IMR-90 (cell line): ENCODE results near the gene AIRE. TPM values are rescaled to one million over a fixed set of nuclear protein-coding genes. Genes with fewer than 3 reads are reported as not detected.

Experiments used
- ATAC-seq: fragments of 200-7000 bp; cut with Tn5 transposase; 2 replicates; pipeline ENCODE4 v1.9.1; 2020; ENCODE audit warnings: low read depth, mild to moderate bottlenecking, moderate library complexity
- BruUV-seq: library from RNA; stranded (reverse); fragments of 400-500 nt; replicated peaks from 2 replicates; lab custom pipeline; 2021; lab: Mats Ljungman, UMichigan
- CTCF ChIA-PET: fragments of 300-600 bp; formaldehyde crosslinking; extraction: SDS; loops from one replicate; lab custom pipeline; 2021; ENCODE audit warnings: antibody characterized with exemption; lab: Yijun Ruan, JAX
- POLR2A ChIA-PET: fragments of 300-600 bp; sonication (Branson Sonifier 250); formaldehyde crosslinking; loops from one replicate; lab custom pipeline; 2022; ENCODE audit warnings: antibody characterized with exemption; ENCODE audit not compliant: unreplicated experiment; lab: Charles Lee
- DNase-seq: peaks from one replicate; pipeline ENCODE4 v3.0.0; 2013
- H2AFZ ChIP-seq: replicated peaks from 2 replicates; pipeline ENCODE3; 2013; ENCODE audit warnings: low read length, mild to moderate bottlenecking; ENCODE audit not compliant: poor library complexity
- H2AK5ac ChIP-seq: 2 replicates; pipeline ENCODE4 v1.6.1; 2013; ENCODE audit warnings: low read depth, low read length, inconsistent platforms
- H2AK9ac ChIP-seq: replicated peaks from 2 replicates; pipeline ENCODE3; 2013; ENCODE audit warnings: mild to moderate bottlenecking, low read depth, low read length, moderate library complexity; ENCODE audit not compliant: poor library complexity
- H2BK120ac ChIP-seq: 2 replicates; pipeline ENCODE4 v1.6.1; 2013; ENCODE audit warnings: low read depth, low read length, inconsistent platforms
- H2BK15ac ChIP-seq: 3 replicates; pipeline ENCODE4 v1.6.1; 2013; ENCODE audit warnings: low read depth, low read length, inconsistent platforms
- H2BK20ac ChIP-seq: 2 replicates; pipeline ENCODE4 v1.6.1; 2013; ENCODE audit warnings: low read depth, mild to moderate bottlenecking, inconsistent platforms, low read length, moderate library complexity
- H2BK5ac ChIP-seq: 2 replicates; pipeline ENCODE4 v1.6.1; 2013; ENCODE audit warnings: mild to moderate bottlenecking, low read depth, low read length, inconsistent platforms; ENCODE audit not compliant: poor library complexity, severe bottlenecking
- H3K14ac ChIP-seq: replicated peaks from 2 replicates; pipeline ENCODE4 v1.6.1; 2013; ENCODE audit warnings: low read depth, low read length, inconsistent platforms
- H3K18ac ChIP-seq: 2 replicates; pipeline ENCODE4 v1.6.1; 2013; ENCODE audit warnings: low read depth, low read length, control low read depth
- H3K23ac ChIP-seq: 2 replicates; pipeline ENCODE4 v1.6.1; 2013; ENCODE audit warnings: low read depth, low read length, inconsistent platforms
- H3K27ac ChIP-seq: 2 replicates; pipeline ENCODE4 v1.5.1; 2013; ENCODE audit warnings: mild to moderate bottlenecking, control low read depth, low read length; ENCODE audit not compliant: insufficient read depth
- H3K27me3 ChIP-seq: 2 replicates; pipeline ENCODE4 v1.6.1; 2013; ENCODE audit warnings: low read length; ENCODE audit not compliant: control insufficient read depth, insufficient read depth
- H3K36me3 ChIP-seq: 2 replicates; pipeline ENCODE4 v1.6.1; 2013; ENCODE audit warnings: low read length, mixed read lengths; ENCODE audit not compliant: control insufficient read depth, insufficient read depth
- H3K4ac ChIP-seq: 2 replicates; pipeline ENCODE4 v1.6.1; 2013; ENCODE audit warnings: low read depth, low read length, inconsistent platforms
- H3K4me1 ChIP-seq: 2 replicates; pipeline ENCODE4 v1.6.1; 2013; ENCODE audit warnings: low read length, mixed read lengths; ENCODE audit not compliant: control insufficient read depth, insufficient read depth
- H3K4me2 ChIP-seq: 2 replicates; pipeline ENCODE4 v1.6.1; 2013; ENCODE audit warnings: low read depth, mild to moderate bottlenecking, control low read depth, low read length, moderate library complexity
- H3K4me3 ChIP-seq: 2 replicates; pipeline ENCODE4 v1.5.1; 2013; ENCODE audit warnings: low read depth, mild to moderate bottlenecking, control low read depth, low read length, moderate library complexity; ENCODE audit not compliant: insufficient read depth
- H3K56ac ChIP-seq: 2 replicates; pipeline ENCODE4 v1.6.1; 2013; ENCODE audit warnings: low read length, inconsistent platforms; ENCODE audit not compliant: insufficient read depth; ENCODE audit errors: extremely low read depth
- H3K79me1 ChIP-seq, 2 experiments: 2 replicates each; pipeline ENCODE4 v1.6.1; 2013; ENCODE audit warnings: low read length in 2 of 2, inconsistent platforms in 1 of 2, low read depth in 1 of 2
- H3K9ac ChIP-seq: 2 replicates; pipeline ENCODE4 v1.6.1; 2013; ENCODE audit warnings: low read depth, low read length, control low read depth
- H3K9me1 ChIP-seq: 2 replicates; pipeline ENCODE4 v1.6.1; 2013; ENCODE audit warnings: low read length, inconsistent platforms; ENCODE audit not compliant: insufficient read depth
- H3K9me3 ChIP-seq: 2 replicates; pipeline ENCODE4 v1.6.1; 2013; ENCODE audit warnings: low read length; ENCODE audit not compliant: control insufficient read depth, insufficient read depth
- H4K20me1 ChIP-seq: 2 replicates; pipeline ENCODE4 v1.6.1; 2013; ENCODE audit warnings: low read length, inconsistent platforms; ENCODE audit not compliant: insufficient read depth
- H4K5ac ChIP-seq: 2 replicates; pipeline ENCODE4 v1.6.1; 2013; ENCODE audit warnings: mild to moderate bottlenecking, low read depth, low read length, control low read depth
- H4K8ac ChIP-seq, 2 experiments: 2 replicates each; pipeline ENCODE4 v1.6.1; 2013; ENCODE audit warnings: low read depth in 2 of 2, low read length in 2 of 2, control low read depth in 1 of 2, inconsistent platforms in 1 of 2
- H4K91ac ChIP-seq: 2 replicates; pipeline ENCODE4 v1.6.1; 2013; ENCODE audit warnings: low read depth, low read length, inconsistent platforms; ENCODE audit not compliant: insufficient read depth
- BHLHE40 ChIP-seq: fragments of 150-350 bp; IDR thresholded peaks from 2 replicates; pipeline ENCODE4 v1.6.1; 2016; ENCODE audit warnings: mild to moderate bottlenecking, low read depth, low read length
- CEBPB ChIP-seq: IDR thresholded peaks from 2 replicates; pipeline ENCODE4 v1.6.1; 2012; ENCODE audit warnings: low read depth, low read length, improper control_type of control experiment
- CHD1 ChIP-seq: IDR thresholded peaks from 2 replicates; pipeline ENCODE4 v1.6.1; 2012; ENCODE audit warnings: low read depth, low read length, improper control_type of control experiment
- CTCF ChIP-seq: conservative IDR thresholded peaks from 2 replicates; pipeline ENCODE4 v1.5.1; 2012; ENCODE audit warnings: mild to moderate bottlenecking, low read depth, low read length, improper control_type of control experiment
- FOS ChIP-seq: fragments of 150-350 bp; IDR thresholded peaks from 2 replicates; pipeline ENCODE4 v1.6.1; 2016; ENCODE audit warnings: low read depth, low read length
- MAFK ChIP-seq: IDR thresholded peaks from 2 replicates; pipeline ENCODE4 v1.6.1; 2012; ENCODE audit warnings: low read depth, low read length, improper control_type of control experiment
- MAZ ChIP-seq: IDR thresholded peaks from 2 replicates; pipeline ENCODE4 v1.6.1; 2012; ENCODE audit warnings: low read depth, mild to moderate bottlenecking, low read length, improper control_type of control experiment, moderate library complexity, borderline replicate concordance
- MXI1 ChIP-seq: IDR thresholded peaks from 2 replicates; pipeline ENCODE4 v1.6.1; 2012; ENCODE audit warnings: low read depth, mild to moderate bottlenecking, low read length, moderate library complexity, borderline replicate concordance
- NFE2L2 ChIP-seq: fragments of 150-350 bp; IDR thresholded peaks from 2 replicates; pipeline ENCODE4 v1.6.1; 2016; ENCODE audit warnings: low read depth, mild to moderate bottlenecking, low read length
- POLR2A ChIP-seq: IDR thresholded peaks from 2 replicates; pipeline ENCODE4 v1.6.1; 2012; ENCODE audit warnings: mild to moderate bottlenecking, low read depth, low read length
- RCOR1 ChIP-seq: IDR thresholded peaks from 2 replicates; pipeline ENCODE4 v1.6.1; 2012; ENCODE audit warnings: mild to moderate bottlenecking, low read length, improper control_type of control experiment; ENCODE audit not compliant: insufficient replicate concordance
- RFX5 ChIP-seq: IDR thresholded peaks from 2 replicates; pipeline ENCODE4 v1.8.0; 2012; ENCODE audit warnings: low read depth, mild to moderate bottlenecking, low read length, moderate library complexity
- SMC3 ChIP-seq: fragments of 150-350 bp; IDR thresholded peaks from 2 replicates; pipeline ENCODE4 v1.6.1; 2016; ENCODE audit warnings: low read depth, mild to moderate bottlenecking, antibody characterized with exemption, low read length, moderate library complexity
- USF2 ChIP-seq: fragments of 150-350 bp; IDR thresholded peaks from 2 replicates; pipeline ENCODE4 v1.6.1; 2017; ENCODE audit warnings: mild to moderate bottlenecking, antibody characterized with exemption, low read length, low read depth
- WGBS, 2 experiments: methylation state at CpG; one replicate each; pipeline versions ENCODE4 v1.1.5 to v1.1.7; 2013; ENCODE audit warnings: missing lambda C conversion rate in 2 of 2; ENCODE audit not compliant: insufficient read length in 1 of 2; ENCODE audit errors: extremely low coverage in 2 of 2; 5-methylcytosine and 5-hydroxymethylcytosine counted together
- dilution Hi-C: fragments of 300-500 bp; cut with HindIII; formaldehyde crosslinking; loops from one replicate; pipeline ENCODE4 v1.14.3; 2018; ENCODE audit warnings: low sequenced_read_pairs; ENCODE audit not compliant: unreplicated experiment
- in situ Hi-C: fragments of 300-500 bp; cut with MboI; formaldehyde crosslinking; loops from 3 replicates; pipeline ENCODE4 v1.14.3; 2019; ENCODE audit warnings: low sequenced_read_pairs, inconsistent platforms, mixed read lengths
- intact Hi-C: fragments of 100-400 bp; cut with micrococcal nuclease; formaldehyde crosslinking; loops from 2 replicates; pipeline ENCODE4 v1.10.0; 2022
- polyA plus RNA-seq, 3 experiments: library from polyadenylated mRNA; depleted of rRNA; stranded (reverse); fragments of >200 nt; gene quantifications; 2 replicates each; pipeline ENCODE4 v1.2.3, GENCODE V29; 2012; ENCODE audit warnings: low replicate concordance in 1 of 3
- total RNA-seq: library from RNA; depleted of rRNA; stranded (reverse); fragments of >200 nt; gene quantifications from 2 replicates; pipeline ENCODE4 v1.2.3, GENCODE V29; 2012
- TF ChIP-seq, protein P1 (sequence below): fragments of 150-350 bp; IDR thresholded peaks from 2 replicates; pipeline ENCODE4 v1.6.1; 2016; ENCODE audit warnings: low read depth, mild to moderate bottlenecking, low read length, moderate library complexity, borderline replicate concordance

Gene AIRE
- total and polyA plus RNA-seq, 2 of the 4 experiments (the other 2 are of a cell fraction), result 0.05 TPM; not detected in 1

DNA sequence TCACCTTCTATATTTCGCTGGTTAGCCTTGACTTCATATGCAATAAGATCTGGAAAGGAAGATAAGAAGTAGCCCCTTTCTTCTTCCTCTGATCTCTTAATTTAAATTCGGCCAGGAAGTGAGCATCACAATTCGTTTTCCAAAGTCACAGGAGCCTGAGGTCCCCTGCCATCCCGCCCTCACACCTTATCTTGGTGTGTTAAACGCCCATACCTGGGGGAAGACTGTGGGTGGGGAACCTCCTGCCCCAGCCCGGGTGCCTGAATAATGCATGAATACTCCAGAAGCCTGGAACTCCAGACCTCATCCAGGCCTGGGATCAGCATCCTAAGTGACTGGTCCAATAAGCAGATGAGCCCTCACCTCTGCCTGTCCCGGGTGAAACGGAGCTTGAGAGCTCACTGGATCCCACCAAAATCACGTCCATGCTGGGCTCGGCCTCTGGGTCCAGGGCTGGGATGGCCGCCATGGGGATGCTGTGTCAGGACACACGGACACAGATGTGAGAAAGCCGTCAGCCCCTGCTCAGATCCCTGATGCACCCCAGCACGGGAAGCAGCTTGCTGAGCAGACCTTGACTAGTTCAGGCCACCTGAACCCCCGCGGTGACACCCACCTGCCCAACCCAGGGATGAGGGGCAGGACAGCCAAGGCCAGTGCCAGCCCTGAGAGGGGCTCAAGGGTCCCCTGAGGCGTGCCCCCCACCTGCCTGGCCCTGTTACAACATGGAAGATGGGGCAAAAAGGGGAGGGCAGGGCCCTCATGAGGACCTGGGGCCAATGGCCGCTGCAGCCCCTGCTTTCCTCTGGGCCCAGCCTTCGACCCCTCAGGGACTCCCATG, 24.7 kb upstream of the AIRE start:
- Histone ChIP-seq H3K23ac (no peak overlapping the region), H3K79me1 (no peaks in the 10 kb centered on the region), H3K4me2 (no peak overlapping the region), H4K91ac (no peak overlapping the region), H3K4me1 (no peaks in the 10 kb centered on the region), H3K9ac (no peak overlapping the region), H3K27me3 (peaks cover 22% of the 10 kb centered on the region), H3K27ac (no peak overlapping the region), H3K9me3 (peaks cover 8% of the 10 kb centered on the region), H3K4me3 (no peak overlapping the region), H2BK5ac (no peak overlapping the region), H3K4ac (no peak overlapping the region), H2AK5ac (no peak overlapping the region), H3K14ac (no peak overlapping the region), H3K18ac (no peak overlapping the region), H3K36me3 (no peaks in the 10 kb centered on the region), H4K8ac (no peak overlapping the region), H2BK15ac (no peak overlapping the region), H2BK20ac (no peak overlapping the region), H4K5ac (no peak overlapping the region), H4K20me1 (no peaks in the 10 kb centered on the region), H3K9me1 (no peaks in the 10 kb centered on the region), H2AFZ (no peak overlapping the region), H2AK9ac (no peak overlapping the region), H2BK120ac (no peak overlapping the region), H3K56ac (no peak overlapping the region)
- DNase-seq (no peak), ATAC-seq (no peak)
- CTCF ChIA-PET, result no interaction called here
- no TSS peak for BruUV-seq
- 81% methylated on average over 9 of the region's 19 CpGs; no CpG with 5 or more reads in 1 of the 2 experiments for WGBS, 2 experiments
- in situ Hi-C loops (no loop called here), intact Hi-C loops (no loop called here), dilution Hi-C loops (no loop called here)
- POLR2A ChIA-PET, result no interaction called here
- TF ChIP-seq SMC3 (no peak), MAFK (no peak), MXI1 (no peak), POLR2A (no peak), USF2 (no peak), RCOR1 (no peak), CHD1 (no peak), CTCF (no peak), RFX5 (no peak), CEBPB (no peak), BHLHE40 (no peak), NFE2L2 (no peak), MAZ (no peak), FOS (no peak)
- TF ChIP-seq, protein P1, sequence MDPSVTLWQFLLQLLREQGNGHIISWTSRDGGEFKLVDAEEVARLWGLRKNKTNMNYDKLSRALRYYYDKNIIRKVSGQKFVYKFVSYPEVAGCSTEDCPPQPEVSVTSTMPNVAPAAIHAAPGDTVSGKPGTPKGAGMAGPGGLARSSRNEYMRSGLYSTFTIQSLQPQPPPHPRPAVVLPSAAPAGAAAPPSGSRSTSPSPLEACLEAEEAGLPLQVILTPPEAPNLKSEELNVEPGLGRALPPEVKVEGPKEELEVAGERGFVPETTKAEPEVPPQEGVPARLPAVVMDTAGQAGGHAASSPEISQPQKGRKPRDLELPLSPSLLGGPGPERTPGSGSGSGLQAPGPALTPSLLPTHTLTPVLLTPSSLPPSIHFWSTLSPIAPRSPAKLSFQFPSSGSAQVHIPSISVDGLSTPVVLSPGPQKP, result no peak
